HG03565 (cell line): Measurements from ENCODE around the gene HSF2.

ENCODE experiments used
- ATAC-seq: cut with Tn5 transposase; IDR thresholded peaks from one replicate; pipeline ENCODE4 v1.9.1; 2021; ENCODE audit warnings: mild to moderate bottlenecking, moderate library complexity; ENCODE audit not compliant: unreplicated experiment

Gene HSF2

GRCh38 chr6:122399348-122400120 lies at the start of gene HSF2:
Gene HSF2, plus strand, starts transcription at chr6:122399652. Its CDS starts 86 bp downstream, at chr6:122399738.
- ATAC-seq = peak; percentile 97

GRCh38 chr6:122352981-122353664 lies 46.3 kb upstream of the HSF2 start:
- no peak for ATAC-seq

- ATAC-seq = no peak
These were observed 38.6 kb upstream of the HSF2 start for GRCh38 chr6:122360809-122361208.

- ATAC-seq = no peak
These were observed 38.0 kb upstream of the HSF2 start for GRCh38 chr6:122361314-122361979.

GRCh38 chr6:122363769-122364483 lies 35.5 kb upstream of the HSF2 start:
- no peak for ATAC-seq

GRCh38 chr6:122365775-122366403 lies 33.6 kb upstream of the HSF2 start:
- ATAC-seq = no peak

GRCh38 chr6:122367171-122367570 lies 32.3 kb upstream of the HSF2 start:
- ATAC-seq = no peak

- no peak for ATAC-seq
These were observed 29.9 kb upstream of the HSF2 start for GRCh38 chr6:122369536-122369935.

- no peak for ATAC-seq
These were observed 26.8 kb upstream of the HSF2 start for GRCh38 chr6:122372647-122373046.

- peak; percentile 43 for ATAC-seq
These were observed 25.1 kb upstream of the HSF2 start for GRCh38 chr6:122374307-122374706.

- ATAC-seq = no peak
These were observed 23.2 kb upstream of the HSF2 start for GRCh38 chr6:122376246-122376645.

- ATAC-seq = peak; percentile 96
These were observed 17.8 kb upstream of the HSF2 start for GRCh38 chr6:122381494-122382265.

- no peak for ATAC-seq
These were observed 13.4 kb upstream of the HSF2 start for GRCh38 chr6:122385857-122386612.

GRCh38 chr6:122388945-122389344 lies 10.5 kb upstream of the HSF2 start:
- ATAC-seq = no peak

GRCh38 chr6:122389704-122390372 lies 9.6 kb upstream of the HSF2 start:
- no peak for ATAC-seq

- no peak for ATAC-seq
These were observed 6.7 kb upstream of the HSF2 start for GRCh38 chr6:122392564-122393350.

- peak; percentile 77 for ATAC-seq
These were observed 6.0 kb upstream of the HSF2 start for GRCh38 chr6:122393351-122393896.

- no peak for ATAC-seq
These were observed 5.4 kb upstream of the HSF2 start for GRCh38 chr6:122394016-122394415.
